Liver (tissue), 9 donors: Measurements from ENCODE around the gene EXOC6. TPM values are rescaled to one million over a fixed set of nuclear protein-coding genes. Genes with fewer than 3 reads are reported as not detected.

Experiments
- DNase-seq: peaks from one replicate; pipeline ENCODE4 v3.0.0-alpha.2; 2017; ENCODE audit warnings: low spot score
- H3K27ac ChIP-seq, 2 donors: one replicate each; pipeline ENCODE4 v1.7.0; 2013; ENCODE audit warnings: inconsistent platforms in 2 of 2, low read length in 2 of 2, control low read depth in 1 of 2, low read depth in 1 of 2, mild to moderate bottlenecking in 1 of 2
- H3K27me3 ChIP-seq, 4 donors: one replicate each; pipeline versions ENCODE4 v1.6.1 to v1.7.0; 2013; ENCODE audit warnings: low read length in 3 of 4, inconsistent platforms in 1 of 4, mild to moderate bottlenecking in 1 of 4, moderate library complexity in 1 of 4; ENCODE audit not compliant: control insufficient read depth in 4 of 4, insufficient read depth in 4 of 4
- H3K36me3 ChIP-seq, 4 donors: one replicate each; pipeline versions ENCODE4 v1.6.1 to v1.7.0; 2013; ENCODE audit warnings: low read length in 3 of 4, mild to moderate bottlenecking in 3 of 4, low read depth in 1 of 4, moderate library complexity in 1 of 4; ENCODE audit not compliant: control insufficient read depth in 4 of 4, insufficient read depth in 3 of 4
- H3K4me1 ChIP-seq, 4 donors: one replicate each; pipeline versions ENCODE4 v1.6.1 to v1.7.0; 2013; ENCODE audit warnings: low read length in 3 of 4, mild to moderate bottlenecking in 3 of 4, moderate library complexity in 1 of 4; ENCODE audit not compliant: control insufficient read depth in 4 of 4, insufficient read depth in 4 of 4
- H3K4me3 ChIP-seq, 3 donors: one replicate each; pipeline versions ENCODE4 v1.6.1 to v1.7.0; 2013; ENCODE audit warnings: low read length in 3 of 3, control low read depth in 1 of 3, low read depth in 1 of 3, mild to moderate bottlenecking in 1 of 3
- H3K9ac ChIP-seq, 2 donors: one replicate each; pipeline ENCODE4 v1.7.0; 2013; ENCODE audit warnings: low read length in 2 of 2, mild to moderate bottlenecking in 2 of 2, moderate library complexity in 2 of 2, control low read depth in 1 of 2, low read depth in 1 of 2
- H3K9me3 ChIP-seq, 4 donors: one replicate each; pipeline versions ENCODE4 v1.6.1 to v1.7.0; 2013; ENCODE audit warnings: low read length in 3 of 4; ENCODE audit not compliant: control insufficient read depth in 4 of 4
- ATF3 ChIP-seq: IDR thresholded peaks from 2 replicates; pipeline ENCODE4 v1.6.1; 2016; ENCODE audit warnings: antibody characterized with exemption
- EGR1 ChIP-seq, 2 donors: IDR thresholded peaks; 2 replicates each; pipeline ENCODE4 v1.6.1; 2016 to 2018; ENCODE audit warnings: antibody characterized with exemption in 2 of 2, low read depth in 2 of 2
- FOXA1 ChIP-seq: IDR thresholded peaks from 2 replicates; pipeline ENCODE4 v1.6.1; 2016; ENCODE audit warnings: antibody characterized with exemption
- GABPA ChIP-seq, 2 donors: IDR thresholded peaks in 1 of 2; conservative IDR thresholded peaks in 1 of 2; 2 replicates each; pipeline ENCODE4 v1.6.1; 2016; ENCODE audit warnings: antibody characterized with exemption in 2 of 2, mild to moderate bottlenecking in 1 of 2, moderate library complexity in 1 of 2
- HNF4A ChIP-seq, 2 donors: conservative IDR thresholded peaks; 2 replicates each; pipeline ENCODE4 v1.6.1; 2016; ENCODE audit warnings: antibody characterized with exemption in 2 of 2, mild to moderate bottlenecking in 2 of 2
- HNF4G ChIP-seq: IDR thresholded peaks from 2 replicates; pipeline ENCODE4 v1.6.1; 2016; ENCODE audit warnings: antibody characterized with exemption
- JUND ChIP-seq, 2 donors: IDR thresholded peaks; 2 replicates each; pipeline ENCODE4 v1.6.1; 2016; ENCODE audit warnings: antibody characterized with exemption in 2 of 2
- MAX ChIP-seq: IDR thresholded peaks from 2 replicates; pipeline ENCODE4 v1.6.1; 2016; ENCODE audit warnings: antibody characterized with exemption
- NR2F2 ChIP-seq: IDR thresholded peaks from 2 replicates; pipeline ENCODE4 v1.6.1; 2016; ENCODE audit warnings: antibody characterized with exemption
- RXRA ChIP-seq, 2 donors: IDR thresholded peaks; 2 replicates each; pipeline ENCODE4 v1.6.1; 2017 to 2018; ENCODE audit warnings: antibody characterized with exemption in 2 of 2, mild to moderate bottlenecking in 1 of 2
- SP1 ChIP-seq: IDR thresholded peaks from 2 replicates; pipeline ENCODE4 v1.6.1; 2018; ENCODE audit warnings: antibody characterized with exemption, mild to moderate bottlenecking
- TAF1 ChIP-seq: conservative IDR thresholded peaks from 2 replicates; pipeline ENCODE4 v1.6.1; 2016; ENCODE audit warnings: antibody characterized with exemption, mild to moderate bottlenecking
- ZBTB33 ChIP-seq: IDR thresholded peaks from 2 replicates; pipeline ENCODE4 v1.6.1; 2016; ENCODE audit warnings: antibody characterized with exemption
- WGBS: extraction: QIAGEN DNeasy Blood & Tissue Kit; methylation state at CpG from one replicate; pipeline ENCODE4 v1.1.7; 2013; 5-methylcytosine and 5-hydroxymethylcytosine counted together
- polyA plus RNA-seq, 2 donors: library from polyadenylated mRNA; stranded (reverse) in 1 of 2; unstranded in 1 of 2; fragments of 200-250 nt in 1 of 2; fragments of >200 nt in 1 of 2; fragmentation: Nextera tagmentation in 1 of 2; extraction: Ambion mirVana in 1 of 2; gene quantifications; one replicate each; pipeline versions ENCODE4 v1.2.1 to v1.2.3, GENCODE V29; 2013 to 2015
- total RNA-seq, 2 donors: library from RNA; depleted of rRNA; stranded (reverse); fragments of >200 nt; gene quantifications; one replicate each; pipeline ENCODE4 v1.2.3, GENCODE V29; 2014
- donor health status: healthy.
- donor health status: healthy.
- donor health status: healthy.
- donor health status: healthy.
- donor health status: healthy.

The EXOC6 gene
- total and polyA plus RNA-seq, 4 donors: 6.5 to 35.4 (median 8.4) TPM

- no peak for TF ChIP-seq ZBTB33
- no peak for TF ChIP-seq GABPA (IDR thresholded peaks at IDR 0.05 in 1 of 2, conservative IDR thresholded peaks at IDR 0.05 in 1 of 2)
Observed at GRCh38 chr10:93088466-93088865, 240.1 kb downstream of the EXOC6 start (continued).

GRCh38 chr10:93090619-93091018 is 242.3 kb downstream of the EXOC6 start:
- no peaks in the 10 kb centered on the region for H3K27me3 ChIP-seq
- TF ChIP-seq RXRA (IDR thresholded peaks at IDR 0.05): no peak
- no peaks in the 10 kb centered on the region for H3K36me3 ChIP-seq
- no peak for DNase-seq
- H3K9ac ChIP-seq: no peak overlapping the region
- H3K27ac ChIP-seq: no peak overlapping the region
- no peak overlapping the region for H3K4me3 ChIP-seq
- 83% methylated on average over 2 of the region's 2 CpGs for WGBS
- H3K4me1 ChIP-seq: no peaks in the 10 kb centered on the region
- H3K9me3 ChIP-seq: no peaks in the 10 kb centered on the region

- H3K36me3 ChIP-seq: no peaks in the 10 kb centered on the region
- DNase-seq: no peak
- no peak overlapping the region for H3K9ac ChIP-seq
- no peak overlapping the region for H3K4me3 ChIP-seq
- H3K27me3 ChIP-seq: no peaks in the 10 kb centered on the region
- no peak overlapping the region for H3K27ac ChIP-seq
- no peaks in the 10 kb centered on the region for H3K4me1 ChIP-seq
- WGBS: 98% methylated on average over 3 of the region's 3 CpGs
- H3K9me3 ChIP-seq: no peaks in the 10 kb centered on the region
- TF ChIP-seq HNF4A (conservative IDR thresholded peaks at IDR 0.05) (no peak), JUND (IDR thresholded peaks at IDR 0.05) (no peak), SP1 (no peak), TAF1 (no peak), HNF4G (no peak), MAX (no peak), NR2F2 (no peak)
Observed at GRCh38 chr10:93091960-93092359, 243.6 kb downstream of the EXOC6 start.

- TF ChIP-seq NR2F2 (no peak), HNF4G (no peak), MAX (no peak), FOXA1 (no peak), ATF3 (no peak), HNF4A (conservative IDR thresholded peaks at IDR 0.05) (no peak), TAF1 (no peak), EGR1 (IDR thresholded peaks at IDR 0.05; ENCODE audit: low read depth in 2 of 2) (no peak), SP1 (no peak)
- Histone ChIP-seq H3K27ac (no peak overlapping the region), H3K27me3 (no peaks in the 10 kb centered on the region), H3K36me3 (no peaks in the 10 kb centered on the region), H3K4me3 (no peak overlapping the region), H3K9ac (no peak overlapping the region), H3K4me1 (no peaks in the 10 kb centered on the region), H3K9me3 (no peaks in the 10 kb centered on the region)
- no peak for DNase-seq
- WGBS: 90% methylated on average over 1 of the region's 1 CpG
Observed at GRCh38 chr10:93095225-93095624, 246.9 kb downstream of the EXOC6 start.
